SK-N-SH (cell line): ENCODE results near the gene MTHFD2L.

Experiments used
- CHD2 ChIP-seq: fragments of 150-350 bp; IDR thresholded peaks from 2 replicates; pipeline ENCODE4 v1.6.1; 2018; ENCODE audit warnings: low read length; ENCODE audit not compliant: partially characterized antibody
- EP300 ChIP-seq, 2 experiments: IDR thresholded peaks; 2 replicates each; pipeline versions ENCODE4 v1.4.0 to v1.6.1; 2012; ENCODE audit warnings: borderline replicate concordance in 1 of 2, low read depth in 1 of 2, low read length in 1 of 2
- GATA2 ChIP-seq: sonication (generic); formaldehyde crosslinking; IDR thresholded peaks from 2 replicates; pipeline ENCODE4 v1.5.0; 2020; ENCODE audit warnings: mild to moderate bottlenecking, missing genetic modification reagents
- MXI1 ChIP-seq: IDR thresholded peaks from 2 replicates; pipeline ENCODE4 v1.6.1; 2012; ENCODE audit warnings: mild to moderate bottlenecking, low read depth, low read length, improper control_type of control experiment
- POLR2AphosphoS5 ChIP-seq: IDR thresholded peaks from 2 replicates; pipeline ENCODE4 v1.6.1; 2012; ENCODE audit warnings: low read depth, low read length
- RCOR1 ChIP-seq: fragments of 150-350 bp; IDR thresholded peaks from 2 replicates; pipeline ENCODE4 v1.6.1; 2017; ENCODE audit warnings: antibody characterized with exemption, low read length
- REST ChIP-seq: IDR thresholded peaks from 2 replicates; pipeline ENCODE4 v1.6.1; 2012; ENCODE audit warnings: mild to moderate bottlenecking, low read depth, low read length, moderate library complexity
- TAF1 ChIP-seq: IDR thresholded peaks from 2 replicates; pipeline ENCODE4 v1.6.1; 2012; ENCODE audit warnings: low read depth, mild to moderate bottlenecking, low read length, moderate library complexity, borderline replicate concordance
- TF ChIP-seq, protein P1 (sequence below): fragments of 200-600 bp; sonication (generic); IDR thresholded peaks from 2 replicates; pipeline ENCODE4 v1.6.1; 2017; ENCODE audit warnings: antibody characterized with exemption, mild to moderate bottlenecking, moderate library complexity

- TF ChIP-seq TAF1 (no peak), REST (no peak), MXI1 (no peak), RCOR1 (no peak), EP300 (IDR thresholded peaks at IDR 0.05; ENCODE audit: borderline replicate concordance in 1 of 2, low read depth in 1 of 2, low read length in 1 of 2) (no peak), CHD2 (no peak), POLR2AphosphoS5 (no peak), GATA2 (no peak)
- TF ChIP-seq, protein P1, sequence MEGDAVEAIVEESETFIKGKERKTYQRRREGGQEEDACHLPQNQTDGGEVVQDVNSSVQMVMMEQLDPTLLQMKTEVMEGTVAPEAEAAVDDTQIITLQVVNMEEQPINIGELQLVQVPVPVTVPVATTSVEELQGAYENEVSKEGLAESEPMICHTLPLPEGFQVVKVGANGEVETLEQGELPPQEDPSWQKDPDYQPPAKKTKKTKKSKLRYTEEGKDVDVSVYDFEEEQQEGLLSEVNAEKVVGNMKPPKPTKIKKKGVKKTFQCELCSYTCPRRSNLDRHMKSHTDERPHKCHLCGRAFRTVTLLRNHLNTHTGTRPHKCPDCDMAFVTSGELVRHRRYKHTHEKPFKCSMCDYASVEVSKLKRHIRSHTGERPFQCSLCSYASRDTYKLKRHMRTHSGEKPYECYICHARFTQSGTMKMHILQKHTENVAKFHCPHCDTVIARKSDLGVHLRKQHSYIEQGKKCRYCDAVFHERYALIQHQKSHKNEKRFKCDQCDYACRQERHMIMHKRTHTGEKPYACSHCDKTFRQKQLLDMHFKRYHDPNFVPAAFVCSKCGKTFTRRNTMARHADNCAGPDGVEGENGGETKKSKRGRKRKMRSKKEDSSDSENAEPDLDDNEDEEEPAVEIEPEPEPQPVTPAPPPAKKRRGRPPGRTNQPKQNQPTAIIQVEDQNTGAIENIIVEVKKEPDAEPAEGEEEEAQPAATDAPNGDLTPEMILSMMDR: no peak
Measured at GRCh38 chr4:74287164-74287563, 129.2 kb downstream of the MTHFD2L start.
